ENCODE data around the gene VTN.

DNA sequence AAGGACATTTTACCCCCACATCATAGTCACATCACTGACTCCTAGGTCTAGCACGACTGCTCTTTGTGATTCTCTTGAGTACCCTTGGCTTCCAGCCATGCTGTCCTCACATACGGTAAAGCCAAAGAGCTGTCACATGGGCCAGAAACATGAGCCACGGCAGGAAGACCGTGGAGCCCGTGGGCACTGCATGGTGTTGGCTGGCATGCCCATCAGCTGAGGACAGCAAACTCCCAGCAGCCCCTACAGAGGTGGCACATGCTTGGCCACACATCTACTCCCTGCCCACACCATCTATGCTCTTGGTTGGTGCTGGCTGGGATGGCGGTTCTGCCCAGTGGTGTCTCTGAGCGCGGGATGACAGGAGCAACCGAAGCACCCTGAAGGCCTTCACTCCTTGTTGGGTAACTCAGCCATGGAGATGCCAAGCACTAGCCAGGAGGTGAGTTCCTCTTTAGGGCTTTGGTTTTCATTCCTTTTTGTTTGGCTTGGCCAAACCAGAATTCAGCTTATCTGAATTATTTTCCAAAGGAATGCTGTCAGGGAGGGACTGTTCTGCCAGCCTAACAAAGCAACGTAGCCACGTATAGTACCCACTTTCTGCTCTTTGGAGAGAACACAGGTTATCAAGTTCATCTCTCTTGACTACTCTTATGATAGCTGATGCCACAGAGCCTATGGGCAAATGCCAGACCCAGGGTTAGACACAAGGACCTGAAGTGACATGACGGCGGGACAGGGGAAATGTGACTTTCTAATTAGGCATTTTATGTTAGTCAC is 24.5 kb downstream of the VTN start:
- TF ChIP-seq, protein P1, sequence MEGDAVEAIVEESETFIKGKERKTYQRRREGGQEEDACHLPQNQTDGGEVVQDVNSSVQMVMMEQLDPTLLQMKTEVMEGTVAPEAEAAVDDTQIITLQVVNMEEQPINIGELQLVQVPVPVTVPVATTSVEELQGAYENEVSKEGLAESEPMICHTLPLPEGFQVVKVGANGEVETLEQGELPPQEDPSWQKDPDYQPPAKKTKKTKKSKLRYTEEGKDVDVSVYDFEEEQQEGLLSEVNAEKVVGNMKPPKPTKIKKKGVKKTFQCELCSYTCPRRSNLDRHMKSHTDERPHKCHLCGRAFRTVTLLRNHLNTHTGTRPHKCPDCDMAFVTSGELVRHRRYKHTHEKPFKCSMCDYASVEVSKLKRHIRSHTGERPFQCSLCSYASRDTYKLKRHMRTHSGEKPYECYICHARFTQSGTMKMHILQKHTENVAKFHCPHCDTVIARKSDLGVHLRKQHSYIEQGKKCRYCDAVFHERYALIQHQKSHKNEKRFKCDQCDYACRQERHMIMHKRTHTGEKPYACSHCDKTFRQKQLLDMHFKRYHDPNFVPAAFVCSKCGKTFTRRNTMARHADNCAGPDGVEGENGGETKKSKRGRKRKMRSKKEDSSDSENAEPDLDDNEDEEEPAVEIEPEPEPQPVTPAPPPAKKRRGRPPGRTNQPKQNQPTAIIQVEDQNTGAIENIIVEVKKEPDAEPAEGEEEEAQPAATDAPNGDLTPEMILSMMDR (IDR thresholded peaks at IDR 0.05; ENCODE audit: low read length), result no peak
- TF ChIP-seq EZH2 (IDR thresholded peaks at IDR 0.05; ENCODE audit: borderline replicate concordance, low read length), result no peak

All from OCI-LY1 (cell line).